Suprapubic skin (tissue), 4 donors: ENCODE results near the gene HDGF.

Experiments
- EP300 ChIP-seq: sonication (generic); formaldehyde crosslinking; IDR thresholded peaks from one replicate; pipeline ENCODE4 v1.6.1; 2017; ENCODE audit warnings: antibody characterized with exemption
- POLR2A ChIP-seq, 2 donors: fragments of 450-650 bp; IDR thresholded peaks; one replicate each; pipeline ENCODE4 v1.6.1; 2017; ENCODE audit warnings: antibody characterized with exemption in 2 of 2, mild to moderate bottlenecking in 2 of 2, moderate library complexity in 2 of 2
- POLR2AphosphoS5 ChIP-seq, 3 donors: sonication (generic); formaldehyde crosslinking; IDR thresholded peaks; one replicate each; pipeline ENCODE4 v1.6.1; 2017; ENCODE audit warnings: antibody characterized with exemption in 3 of 3
- TF ChIP-seq, protein P1 (sequence below), 2 donors: fragments of 200-600 bp in 1 of 2; fragments of 450-650 bp in 1 of 2; sonication (generic) in 1 of 2; IDR thresholded peaks; one replicate each; pipeline ENCODE4 v1.5.1; 2016 to 2019; ENCODE audit warnings: antibody characterized with exemption in 2 of 2, mild to moderate bottlenecking in 1 of 2, moderate library complexity in 1 of 2

DNA sequence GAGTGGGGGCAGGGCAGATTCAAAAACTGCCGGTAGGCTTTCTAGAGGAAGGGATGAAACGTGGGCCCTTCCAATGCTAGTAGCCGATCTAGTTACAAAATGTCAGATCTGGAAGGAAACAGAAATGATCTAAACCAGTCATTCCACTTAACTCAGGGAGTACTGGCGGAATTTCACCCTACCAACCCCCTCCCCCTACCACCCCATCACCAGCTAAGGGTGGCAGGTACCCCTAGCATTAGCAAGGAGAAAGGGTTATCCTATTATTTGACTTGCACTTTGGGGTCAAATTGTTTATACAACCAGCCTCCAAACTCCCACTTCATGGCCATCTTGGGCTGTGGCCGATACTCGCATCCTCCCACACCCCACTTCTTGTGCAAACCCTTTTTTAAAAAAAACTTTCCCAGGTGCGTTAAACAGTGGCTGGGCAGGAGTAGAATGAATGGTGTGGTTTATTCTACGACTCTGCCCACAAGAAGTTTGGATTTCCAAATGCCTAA is 9.9 kb downstream of the HDGF start:
- TF ChIP-seq, protein P1, sequence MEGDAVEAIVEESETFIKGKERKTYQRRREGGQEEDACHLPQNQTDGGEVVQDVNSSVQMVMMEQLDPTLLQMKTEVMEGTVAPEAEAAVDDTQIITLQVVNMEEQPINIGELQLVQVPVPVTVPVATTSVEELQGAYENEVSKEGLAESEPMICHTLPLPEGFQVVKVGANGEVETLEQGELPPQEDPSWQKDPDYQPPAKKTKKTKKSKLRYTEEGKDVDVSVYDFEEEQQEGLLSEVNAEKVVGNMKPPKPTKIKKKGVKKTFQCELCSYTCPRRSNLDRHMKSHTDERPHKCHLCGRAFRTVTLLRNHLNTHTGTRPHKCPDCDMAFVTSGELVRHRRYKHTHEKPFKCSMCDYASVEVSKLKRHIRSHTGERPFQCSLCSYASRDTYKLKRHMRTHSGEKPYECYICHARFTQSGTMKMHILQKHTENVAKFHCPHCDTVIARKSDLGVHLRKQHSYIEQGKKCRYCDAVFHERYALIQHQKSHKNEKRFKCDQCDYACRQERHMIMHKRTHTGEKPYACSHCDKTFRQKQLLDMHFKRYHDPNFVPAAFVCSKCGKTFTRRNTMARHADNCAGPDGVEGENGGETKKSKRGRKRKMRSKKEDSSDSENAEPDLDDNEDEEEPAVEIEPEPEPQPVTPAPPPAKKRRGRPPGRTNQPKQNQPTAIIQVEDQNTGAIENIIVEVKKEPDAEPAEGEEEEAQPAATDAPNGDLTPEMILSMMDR (IDR thresholded peaks at IDR 0.05), result no peak
- TF ChIP-seq POLR2A (IDR thresholded peaks at IDR 0.05) (no peak), POLR2AphosphoS5 (IDR thresholded peaks at IDR 0.05) (no peak), EP300 (no peak)
